SK-N-SH treated with all-trans-retinoic acid at 6 μM for 48 hours (cell line): ENCODE measurements around the gene MTHFD2L.

Experiments used
- PATZ1 ChIP-seq: fragments of 250-450 bp; sonication (Bioruptor Pico); IDR thresholded peaks from 2 replicates; pipeline ENCODE4 v1.8.0; 2020; ENCODE audit warnings: mild to moderate bottlenecking, moderate library complexity, borderline replicate concordance
- TCF4 ChIP-seq: fragments of 250-450 bp; sonication (Bioruptor Pico); IDR thresholded peaks from 2 replicates; pipeline ENCODE4 v1.8.0; 2021; ENCODE audit warnings: mild to moderate bottlenecking, moderate library complexity, borderline replicate concordance
- ZFP3 ChIP-seq: fragments of 250-450 bp; sonication (Bioruptor Pico); IDR thresholded peaks from 2 replicates; pipeline ENCODE4 v1.5.0; 2020; ENCODE audit warnings: mild to moderate bottlenecking, moderate library complexity

GRCh38 chr4:74188912-74189311 lies 31.0 kb downstream of the MTHFD2L start:
- TF ChIP-seq ZFP3 (CRISPR knock-in tag) (no peak), TCF4 (CRISPR knock-in tag) (no peak), PATZ1 (CRISPR knock-in tag) (no peak)
